HL-60 (cell line): Measurements from ENCODE around the gene DEDD.

ENCODE experiments used
- POLR2AphosphoS5 ChIP-seq: IDR thresholded peaks from 2 replicates; pipeline ENCODE4 v1.6.1; 2012; ENCODE audit warnings: low read depth
- TF ChIP-seq, protein P1 (sequence below): IDR thresholded peaks from one replicate; pipeline ENCODE4 v1.5.1; 2011; ENCODE audit warnings: low read length, control low read depth, inconsistent platforms; ENCODE audit not compliant: insufficient read depth

DNA sequence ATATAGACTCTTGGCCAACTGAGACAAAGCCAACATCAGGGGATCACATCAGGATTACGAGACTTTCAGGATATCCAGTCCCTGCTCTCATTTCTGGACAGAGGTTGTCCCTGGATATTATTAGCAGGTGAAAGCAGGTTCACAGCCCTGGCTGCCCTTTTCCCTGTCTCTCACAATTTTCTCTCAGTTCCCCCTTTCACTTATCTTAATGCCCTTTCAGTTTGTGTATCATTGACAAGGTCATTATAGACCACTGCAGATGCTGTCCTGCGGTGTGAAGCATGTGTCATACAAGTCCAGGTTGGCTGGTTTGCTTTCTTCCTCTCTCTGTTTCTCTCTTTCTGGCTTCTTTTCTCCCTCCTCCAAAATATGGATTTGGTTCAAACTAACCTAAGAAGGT is 36.5 kb downstream of the DEDD start:
- TF ChIP-seq, protein P1, sequence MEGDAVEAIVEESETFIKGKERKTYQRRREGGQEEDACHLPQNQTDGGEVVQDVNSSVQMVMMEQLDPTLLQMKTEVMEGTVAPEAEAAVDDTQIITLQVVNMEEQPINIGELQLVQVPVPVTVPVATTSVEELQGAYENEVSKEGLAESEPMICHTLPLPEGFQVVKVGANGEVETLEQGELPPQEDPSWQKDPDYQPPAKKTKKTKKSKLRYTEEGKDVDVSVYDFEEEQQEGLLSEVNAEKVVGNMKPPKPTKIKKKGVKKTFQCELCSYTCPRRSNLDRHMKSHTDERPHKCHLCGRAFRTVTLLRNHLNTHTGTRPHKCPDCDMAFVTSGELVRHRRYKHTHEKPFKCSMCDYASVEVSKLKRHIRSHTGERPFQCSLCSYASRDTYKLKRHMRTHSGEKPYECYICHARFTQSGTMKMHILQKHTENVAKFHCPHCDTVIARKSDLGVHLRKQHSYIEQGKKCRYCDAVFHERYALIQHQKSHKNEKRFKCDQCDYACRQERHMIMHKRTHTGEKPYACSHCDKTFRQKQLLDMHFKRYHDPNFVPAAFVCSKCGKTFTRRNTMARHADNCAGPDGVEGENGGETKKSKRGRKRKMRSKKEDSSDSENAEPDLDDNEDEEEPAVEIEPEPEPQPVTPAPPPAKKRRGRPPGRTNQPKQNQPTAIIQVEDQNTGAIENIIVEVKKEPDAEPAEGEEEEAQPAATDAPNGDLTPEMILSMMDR: no peak
- no peak for TF ChIP-seq POLR2AphosphoS5
